ENCODE data around the gene NFIC.

DNA sequence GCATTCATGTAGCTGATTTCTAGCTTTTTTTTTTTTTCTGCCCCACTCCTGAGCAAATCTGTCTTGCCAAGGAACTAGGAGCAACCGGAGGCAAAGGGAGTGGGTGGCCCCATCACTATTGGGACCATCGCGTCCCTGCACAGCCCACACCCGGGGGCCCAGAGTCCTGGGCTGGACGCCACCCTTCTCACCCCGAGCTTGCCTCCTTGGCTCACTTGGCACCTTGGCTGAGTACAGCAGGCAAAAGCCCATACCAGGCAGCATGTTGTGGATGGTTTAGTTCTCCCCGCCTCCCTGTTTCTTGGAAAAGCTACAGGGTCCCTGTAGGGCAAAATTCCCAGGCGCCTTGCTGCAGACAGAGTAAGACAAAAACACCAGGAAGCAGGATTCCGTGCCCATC, 100.3 kb downstream of the NFIC start:
- TF ChIP-seq YY1 (IDR thresholded peaks at IDR 0.05; ENCODE audit: insufficient read depth, insufficient read length) (no peak), SUZ12 (IDR thresholded peaks at IDR 0.05; ENCODE audit: extremely low read depth, insufficient read depth, insufficient read length) (no peak), ZNF274 (IDR thresholded peaks at IDR 0.05; ENCODE audit: low read depth, low read length) (no peak)
